ENCODE data around the gene HSH2D. TPM values are rescaled to one million over a fixed set of nuclear protein-coding genes. Genes with fewer than 3 reads are reported as not detected.

HSH2D gene
- total RNA-seq, 2 experiments from 2014 or later, result 57.6 to 79.0 TPM

GRCh38 chr19:16185123-16185767, 41.8 kb downstream of the HSH2D start, which contains the start of gene FAM32A:
TSS of gene FAM32A (plus strand) at chr19:16185410. CDS start at chr19:16185443, 33 bp downstream.
- Histone ChIP-seq H4K20me1 (ENCODE audit: insufficient read depth, low read length) (no peaks in the 10 kb centered on the region), H3K36me3 (ENCODE audit: insufficient read depth, low read length) (peaks cover 28% of the 10 kb centered on the region), H3K4me2 (ENCODE audit: low read length) (peak within 1 kb of the TSS; percentile 81), H3K27ac (ENCODE audit: low read depth, low read length, poor library complexity, severe bottlenecking) (peak within 1 kb of the TSS; percentile 42), H3K4me3 (ENCODE audit: low read depth, low read length, poor library complexity, severe bottlenecking) (peak within 1 kb of the TSS; percentile 88), H2AFZ (ENCODE audit: low read length) (peak within 1 kb of the TSS; percentile 89; the same call in 1 of the 2 replicates), H3K79me2 (ENCODE audit: insufficient read depth, low read depth, low read length) (peaks cover 17% of the 10 kb centered on the region), H3K4me1 (ENCODE audit: insufficient read depth, low read length, poor library complexity, severe bottlenecking) (peaks cover 42% of the 10 kb centered on the region), H3K9me3 (ENCODE audit: low read length) (no peaks in the 10 kb centered on the region), H3K9me2 (ENCODE audit: insufficient read depth, low read length) (no peaks in the 10 kb centered on the region)
- no TSS peak for BruUV-seq (replicated peaks)
- ChIA-PET CTCF (ENCODE audit: unreplicated experiment) (interaction anchor here (0.6 to 1.1 kb wide), 3 partner anchors 12 to 143 kb away, joined by 3 to 6 read pairs (median 4); partner anchors contain the start of gene AP1M1), POLR2A (interaction anchor here (0.6 to 1.9 kb wide), 10 partner anchors 9 to 399 kb away, joined by 3 to 13 read pairs (median 4); partner anchors contain the start of gene AP1M1)
- TF ChIP-seq EZH2phosphoT487 (IDR thresholded peaks at IDR 0.05; ENCODE audit: borderline replicate concordance, low read depth, low read length) (no peak), CTCF (conservative IDR thresholded peaks at IDR 0.05; ENCODE audit: low read length) (no peak)
- peak; percentile 99 for DNase-seq (ENCODE audit: low spot score)
- intact Hi-C loops (cut with micrococcal nuclease; ENCODE audit: unreplicated experiment), result loop anchor here (2.0 kb wide), 1 partner anchor 74 kb away; the partner anchor contains the start of gene RAB8A

GRCh38 chr19:16185768-16186123, 42.3 kb downstream of the HSH2D start:
- peak; percentile 73 for TF ChIP-seq CTCF (conservative IDR thresholded peaks at IDR 0.05; ENCODE audit: low read length)
- TF ChIP-seq EZH2phosphoT487 (IDR thresholded peaks at IDR 0.05; ENCODE audit: borderline replicate concordance, low read depth, low read length), result no peak
- ChIA-PET CTCF (ENCODE audit: unreplicated experiment) (interaction anchor here (0.7 to 1.1 kb wide), 3 partner anchors 12 to 144 kb away, joined by 4 to 6 read pairs (median 5); partner anchors contain the start of gene AP1M1), POLR2A (interaction anchor here (0.6 to 1.9 kb wide), 8 partner anchors 9 to 399 kb away, joined by 3 to 13 read pairs (median 4); partner anchors contain the start of gene AP1M1)
- Histone ChIP-seq H2AFZ (ENCODE audit: low read length) (peak overlapping the region; percentile 53; the same call in 1 of the 2 replicates), H3K79me2 (ENCODE audit: insufficient read depth, low read depth, low read length) (peaks cover 17% of the 10 kb centered on the region), H4K20me1 (ENCODE audit: insufficient read depth, low read length) (no peaks in the 10 kb centered on the region), H3K4me1 (ENCODE audit: insufficient read depth, low read length, poor library complexity, severe bottlenecking) (peaks cover 37% of the 10 kb centered on the region), H3K36me3 (ENCODE audit: insufficient read depth, low read length) (peaks cover 33% of the 10 kb centered on the region), H3K27ac (ENCODE audit: low read depth, low read length, poor library complexity, severe bottlenecking) (peak overlapping the region; percentile 42), H3K9me3 (ENCODE audit: low read length) (no peaks in the 10 kb centered on the region), H3K4me3 (ENCODE audit: low read depth, low read length, poor library complexity, severe bottlenecking) (peak overlapping the region; percentile 88), H3K9me2 (ENCODE audit: insufficient read depth, low read length) (no peaks in the 10 kb centered on the region), H3K4me2 (ENCODE audit: low read length) (peak overlapping the region; percentile 81)
- intact Hi-C loops (cut with micrococcal nuclease; ENCODE audit: unreplicated experiment), result loop anchor here (2.0 kb wide), 1 partner anchor 75 kb away; the partner anchor contains the start of gene RAB8A
- BruUV-seq (replicated peaks), result no TSS peak
- DNase-seq (ENCODE audit: low spot score), result peak; percentile 70

Data from OCI-LY7 (cell line).